ENCODE measurements around the gene NLE1.
"Not testable (repeated sequence)": the region's sequence is repeated elsewhere in the genome, so short reads cannot be mapped to it uniquely, and the experiment has no call there.

GRCh38 chr17:35179379-35179778 lies 37.3 kb upstream of the NLE1 start:
- TF ChIP-seq CTCF (conservative IDR thresholded peaks at IDR 0.05 in 1 of 2, IDR thresholded peaks at IDR 0.05 in 1 of 2; ENCODE audit: extremely low read depth in 1 of 2, insufficient read depth in 1 of 2, low read depth in 1 of 2, low read length in 2 of 2); EZH2 (IDR thresholded peaks at IDR 0.05; ENCODE audit: borderline replicate concordance, low read length): not testable (repeated sequence)

All from mammary epithelial cell (primary cell).